ENCODE results near the gene ZBTB3.
"Not testable (repeated sequence)": the region's sequence is repeated elsewhere in the genome, so short reads cannot be mapped to it uniquely, and the experiment has no call there.

Gene ZBTB3

DNA sequence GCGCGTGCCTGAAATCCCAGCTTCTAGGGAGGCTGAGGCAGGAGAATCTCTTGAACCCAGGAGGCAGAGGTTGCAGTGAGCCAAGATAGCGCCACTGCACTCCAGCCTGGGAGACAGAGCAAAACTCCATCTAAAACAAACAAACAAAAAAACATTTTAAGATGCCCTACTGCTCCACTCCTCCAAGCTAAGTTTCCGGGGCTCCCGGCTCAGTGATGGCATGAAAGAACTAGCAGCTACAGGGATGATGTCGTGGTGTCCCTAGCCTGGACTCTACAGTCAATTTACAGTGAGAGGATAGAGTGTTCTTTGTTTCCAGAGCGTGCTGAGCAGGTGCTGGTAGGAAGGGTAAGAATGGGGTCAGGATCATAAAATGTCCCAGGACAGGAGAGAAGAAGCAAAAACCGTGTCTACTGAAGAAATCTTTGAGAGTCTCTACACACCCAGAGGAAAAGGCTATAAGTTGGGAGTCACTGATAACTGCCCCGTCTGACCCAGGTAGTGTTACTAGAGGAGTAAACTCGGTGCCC is 1.2 kb upstream of the ZBTB3 start:
- DNase-seq: no peak

DNA sequence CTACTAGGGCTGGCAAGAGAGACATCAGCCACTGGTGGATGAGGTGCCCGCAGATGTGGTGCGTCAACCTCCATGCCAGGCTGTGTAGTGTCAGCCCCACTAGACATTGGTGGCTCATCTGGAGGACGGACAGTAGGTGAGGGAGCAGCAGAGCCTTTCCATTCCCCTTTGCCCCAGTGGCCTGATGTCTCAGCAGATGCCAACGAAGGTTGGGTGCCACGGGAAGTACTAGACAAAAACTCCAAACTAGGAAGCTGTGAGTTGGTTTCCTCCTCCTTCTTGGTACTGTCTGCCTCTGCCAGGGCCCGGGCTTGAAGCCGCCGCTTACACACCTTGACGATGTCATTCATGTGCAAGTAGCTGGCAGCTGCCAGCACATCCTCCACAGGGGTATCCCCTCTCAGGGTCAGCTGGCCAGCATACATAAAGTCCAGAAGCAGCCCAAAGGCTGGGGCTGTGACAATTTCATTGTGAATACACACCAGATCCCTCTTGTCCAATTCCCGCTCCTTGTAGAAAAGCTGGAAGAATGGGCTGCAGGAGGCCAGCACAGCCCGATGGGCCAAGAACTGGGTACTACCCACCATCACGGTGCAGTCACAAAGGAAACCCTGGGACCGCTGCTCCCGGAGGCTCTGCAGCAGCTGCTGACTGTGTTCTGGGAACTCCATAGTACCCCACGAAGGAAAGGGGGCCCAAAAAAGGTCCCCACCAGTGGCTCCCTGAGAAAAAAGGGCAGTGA is 795 bp downstream of the ZBTB3 start:
- no peak for DNase-seq

DNA sequence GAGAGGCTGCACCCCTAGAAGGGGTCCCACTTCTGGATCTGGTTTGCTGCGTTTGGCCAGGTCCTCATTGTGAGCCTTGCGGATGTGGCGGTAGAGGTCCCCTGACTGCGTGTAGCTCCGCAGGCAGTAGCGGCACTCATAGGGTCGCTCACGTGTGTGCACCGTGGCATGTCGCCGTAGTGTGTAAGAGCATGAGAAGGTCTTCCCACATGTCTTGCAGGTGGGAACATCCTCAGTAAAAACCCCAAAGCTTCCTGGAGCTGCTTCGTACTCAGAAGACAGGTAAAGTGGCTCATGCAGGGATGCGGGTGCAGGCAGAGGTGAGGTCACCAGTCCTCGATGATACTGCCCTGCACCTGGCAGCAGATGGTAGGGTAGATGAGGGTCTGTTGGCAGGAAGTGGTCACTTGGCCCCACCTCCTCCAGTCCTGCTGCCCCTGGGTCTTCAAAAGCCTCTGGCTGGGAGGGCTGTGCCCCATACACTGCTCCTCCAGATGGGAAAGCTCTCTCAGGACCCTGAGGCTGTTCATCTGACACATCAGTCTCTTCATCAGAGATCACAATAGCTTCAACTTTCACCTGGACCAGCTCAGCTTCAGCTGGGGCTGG is 1.7 kb downstream of the ZBTB3 start:
- no peak for DNase-seq

DNA sequence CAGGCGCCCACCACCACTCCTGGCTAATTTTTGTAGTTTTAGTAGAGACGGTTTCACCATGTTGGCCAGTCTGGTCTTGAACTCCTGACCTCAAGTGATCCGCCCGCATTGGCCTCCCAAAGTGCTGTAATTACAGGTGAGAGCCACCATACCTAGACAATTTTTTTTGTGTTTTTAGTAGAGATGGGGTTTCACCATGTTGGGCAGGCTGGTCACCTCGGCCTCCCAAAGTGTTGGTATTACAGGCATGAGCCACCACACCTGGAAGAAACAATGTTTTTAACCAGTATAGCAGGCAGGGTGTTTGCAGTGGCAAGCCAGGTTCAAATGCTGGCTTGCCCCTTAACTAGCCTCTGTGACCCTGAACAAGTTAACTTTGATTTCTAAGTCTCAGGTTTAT is 4.0 kb downstream of the ZBTB3 start:
- DNase-seq: not testable (repeated sequence)

DNA sequence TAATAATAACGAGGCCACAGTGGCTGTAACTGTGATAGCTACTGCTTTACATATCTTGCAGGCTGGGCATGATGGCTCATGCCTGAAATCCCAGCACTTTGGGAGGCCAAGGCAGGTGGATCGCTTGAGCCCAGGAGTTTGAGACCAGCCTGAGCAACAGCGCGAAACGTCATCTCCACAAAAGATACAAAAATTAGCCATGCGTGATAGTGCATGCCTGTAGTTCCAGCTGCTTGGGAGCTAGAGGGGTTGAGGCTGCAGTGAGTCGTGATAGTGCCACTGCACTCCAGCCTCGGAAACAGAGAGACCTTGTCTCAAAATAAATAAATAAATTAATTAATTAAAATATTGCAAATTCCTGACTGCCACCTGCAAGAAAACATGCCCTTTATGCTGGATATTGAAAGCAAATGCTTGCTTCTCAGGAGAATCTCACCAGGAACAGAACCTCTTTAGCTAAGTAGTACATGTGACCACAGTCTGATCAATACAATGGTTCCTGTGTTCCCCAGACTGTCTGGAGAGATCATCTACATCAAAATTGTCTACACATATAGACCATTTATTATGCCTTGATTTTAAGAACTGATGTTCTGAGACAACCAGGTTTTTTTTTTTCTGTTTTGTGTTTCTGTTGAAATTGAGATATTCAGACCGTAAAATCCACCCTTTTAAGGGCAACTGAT is 6.3 kb downstream of the ZBTB3 start:
- no peak for DNase-seq

DNA sequence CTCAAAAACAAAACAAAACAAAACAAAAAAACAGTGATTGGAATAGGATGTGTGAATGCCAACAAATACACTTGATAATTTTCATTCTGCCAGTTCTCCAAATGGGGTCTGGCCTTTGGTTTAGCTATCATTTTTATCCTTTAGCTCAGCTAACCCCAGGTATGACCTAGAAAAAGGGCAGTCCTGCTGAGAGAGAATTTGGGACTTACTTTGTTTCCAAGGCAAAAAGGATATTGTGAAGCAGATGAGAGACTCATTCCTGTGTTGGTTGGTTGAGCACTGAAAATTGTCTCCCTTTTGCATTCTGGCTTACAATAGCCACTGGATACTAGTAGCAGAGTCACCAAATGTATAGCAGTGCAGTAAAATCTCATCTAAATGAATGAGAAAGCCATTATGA is 16.8 kb downstream of the ZBTB3 start:
- DNase-seq: no peak

DNA sequence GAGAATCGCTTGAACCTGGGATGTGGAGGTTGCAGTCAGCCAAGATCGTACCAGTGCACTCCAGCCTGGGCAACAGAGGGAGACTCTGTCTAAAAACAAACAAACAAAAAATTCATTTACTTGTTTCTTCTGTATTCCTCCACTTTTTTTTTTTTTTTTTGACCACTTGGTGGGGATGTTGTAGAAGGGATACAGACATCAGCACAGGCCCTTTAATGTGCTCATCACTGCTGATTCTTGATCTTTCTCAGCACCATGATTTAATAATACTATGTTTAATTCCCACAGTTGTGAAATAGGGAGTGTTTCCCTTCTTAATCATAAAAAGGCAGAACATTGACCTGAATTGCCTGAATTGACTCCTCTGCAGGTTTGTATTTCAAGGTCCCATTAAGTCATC is 21.1 kb downstream of the ZBTB3 start:
- DNase-seq: peak; percentile 38

DNA sequence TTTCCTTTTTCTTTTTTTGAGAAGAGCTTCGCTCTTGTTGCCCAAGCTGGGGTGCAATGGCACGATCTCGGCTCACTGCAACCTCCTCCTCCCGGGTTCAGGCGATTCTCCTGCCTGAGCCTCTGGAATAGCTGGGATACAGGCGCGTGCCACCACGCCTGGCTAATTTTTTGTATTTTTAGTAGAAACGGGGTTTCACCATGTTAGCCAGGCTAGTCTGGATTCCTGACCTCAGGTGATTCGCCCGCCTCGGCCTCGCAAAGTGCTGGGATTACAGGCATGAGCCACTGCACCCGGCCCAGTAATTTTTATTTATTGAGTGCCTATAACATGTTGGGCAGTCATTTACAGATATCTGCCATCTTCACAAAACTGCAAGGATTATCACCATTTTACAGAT is 23.9 kb downstream of the ZBTB3 start:
- DNase-seq: not testable (repeated sequence)

DNA sequence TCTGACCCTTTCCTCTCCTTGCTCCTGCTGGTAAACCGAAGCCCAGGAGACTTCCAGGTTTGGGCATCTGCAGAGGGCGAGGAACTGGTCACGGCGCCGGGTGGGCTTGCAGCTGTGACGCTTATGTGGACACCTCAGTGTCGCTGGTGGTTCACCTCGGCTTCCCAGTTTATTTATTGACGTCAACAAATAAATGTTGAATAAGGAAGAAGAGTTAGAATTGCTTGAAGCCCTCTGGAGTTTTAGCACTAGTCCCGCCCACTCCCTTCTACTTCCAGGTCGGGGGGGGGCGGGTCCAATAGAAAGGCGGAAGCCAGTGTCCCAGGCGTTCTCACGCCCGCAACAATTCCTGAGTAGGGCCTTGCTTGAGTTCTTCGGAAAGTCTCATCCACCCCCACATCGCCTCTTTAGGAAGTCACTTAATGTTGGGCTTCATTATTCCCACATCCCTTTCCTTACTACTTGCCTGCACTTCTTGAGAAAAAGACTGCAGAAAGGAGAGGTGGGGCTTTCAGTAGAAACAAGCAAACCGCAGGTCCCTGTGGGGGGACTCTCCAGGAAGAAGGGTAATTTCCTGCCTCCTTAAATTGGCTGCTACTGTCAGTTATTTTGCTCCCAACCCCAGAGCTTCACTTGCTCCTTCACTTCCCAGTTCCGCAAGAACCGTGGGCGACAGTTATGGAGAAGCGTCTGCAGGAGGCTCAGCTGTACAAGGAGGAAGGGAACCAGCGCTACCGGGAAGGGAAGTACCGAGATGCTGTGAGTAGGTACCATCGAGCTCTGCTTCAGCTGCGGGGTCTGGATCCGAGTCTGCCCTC is 25.6 kb downstream of the ZBTB3 start, which contains the start of gene TTC9C:
TSS of gene TTC9C (plus strand) at position 316 of the 818 bp plus-strand sequence. CDS start at position 679, 363 bp downstream.
- DNase-seq: peak; percentile 88

DNA sequence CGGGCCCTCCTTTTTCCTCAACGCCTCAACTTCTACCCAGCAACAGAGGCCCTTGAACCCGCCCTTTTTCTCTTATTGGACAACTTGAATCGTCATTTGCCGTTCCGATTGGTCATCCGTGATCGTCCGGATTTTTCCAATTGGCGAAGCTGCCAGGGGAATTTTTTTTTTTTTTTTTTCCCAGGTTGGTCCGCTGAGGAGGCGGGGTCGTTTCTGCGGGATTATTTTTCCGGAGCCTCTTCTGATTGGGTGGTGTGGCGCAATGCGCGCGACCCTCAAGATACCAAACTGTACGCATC is 26.1 kb downstream of the ZBTB3 start:
- peak; percentile 98 for DNase-seq

DNA sequence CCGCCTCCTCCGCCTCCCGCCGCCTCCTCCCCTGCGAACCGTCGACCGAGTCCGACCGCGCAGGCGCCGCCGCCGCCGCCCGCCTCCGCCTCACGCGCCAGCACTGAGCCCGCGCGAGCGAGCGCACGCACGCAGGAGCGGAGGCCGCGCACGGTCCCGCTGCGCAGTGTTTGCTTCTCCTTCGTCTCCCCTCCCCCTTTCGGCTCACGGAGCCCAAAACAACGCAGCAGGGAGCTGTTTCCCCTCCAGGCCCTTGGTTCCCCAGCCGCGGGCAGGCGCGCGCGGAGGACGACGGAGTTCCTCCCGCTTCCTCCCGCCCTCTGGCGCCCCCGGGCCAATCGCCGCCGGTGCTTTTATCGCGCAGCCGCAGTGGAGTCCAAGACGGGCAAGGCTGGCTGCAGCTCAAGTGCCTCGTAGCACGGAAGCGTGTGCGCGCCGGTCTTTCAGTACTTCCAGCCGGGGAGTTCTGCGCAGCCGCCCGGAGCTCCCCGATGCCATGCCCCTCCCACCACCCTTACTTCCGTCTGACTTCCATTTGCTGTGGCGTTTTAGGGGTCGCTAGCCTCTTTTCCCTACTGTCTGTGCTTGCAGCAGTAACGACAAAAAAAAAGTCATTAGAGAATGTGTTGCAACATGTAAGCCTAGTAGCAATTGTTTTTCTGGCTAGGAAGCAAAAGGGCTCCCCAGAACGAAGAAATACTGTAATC is 26.6 kb downstream of the ZBTB3 start, which contains the start of gene HNRNPUL2:
TSS of gene HNRNPUL2 (minus strand) at position 293 of the 707 bp plus-strand sequence. CDS start 301 bp downstream, outside the sequence.
- peak; percentile 100 for DNase-seq

DNA sequence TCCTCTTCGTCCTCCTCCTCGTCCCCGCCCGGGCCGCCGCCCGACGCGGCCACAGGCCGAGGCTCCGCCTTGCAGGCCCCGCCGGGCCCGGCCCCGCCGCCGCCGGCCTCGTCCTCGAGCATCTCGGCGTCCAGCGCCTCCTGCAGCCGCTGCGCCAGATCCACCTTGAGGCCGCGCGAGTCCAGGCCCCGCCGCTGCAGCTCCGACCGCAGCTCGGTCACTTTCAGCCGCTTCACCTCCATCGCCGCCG is 27.1 kb downstream of the ZBTB3 start:
- no peak for DNase-seq

DNA sequence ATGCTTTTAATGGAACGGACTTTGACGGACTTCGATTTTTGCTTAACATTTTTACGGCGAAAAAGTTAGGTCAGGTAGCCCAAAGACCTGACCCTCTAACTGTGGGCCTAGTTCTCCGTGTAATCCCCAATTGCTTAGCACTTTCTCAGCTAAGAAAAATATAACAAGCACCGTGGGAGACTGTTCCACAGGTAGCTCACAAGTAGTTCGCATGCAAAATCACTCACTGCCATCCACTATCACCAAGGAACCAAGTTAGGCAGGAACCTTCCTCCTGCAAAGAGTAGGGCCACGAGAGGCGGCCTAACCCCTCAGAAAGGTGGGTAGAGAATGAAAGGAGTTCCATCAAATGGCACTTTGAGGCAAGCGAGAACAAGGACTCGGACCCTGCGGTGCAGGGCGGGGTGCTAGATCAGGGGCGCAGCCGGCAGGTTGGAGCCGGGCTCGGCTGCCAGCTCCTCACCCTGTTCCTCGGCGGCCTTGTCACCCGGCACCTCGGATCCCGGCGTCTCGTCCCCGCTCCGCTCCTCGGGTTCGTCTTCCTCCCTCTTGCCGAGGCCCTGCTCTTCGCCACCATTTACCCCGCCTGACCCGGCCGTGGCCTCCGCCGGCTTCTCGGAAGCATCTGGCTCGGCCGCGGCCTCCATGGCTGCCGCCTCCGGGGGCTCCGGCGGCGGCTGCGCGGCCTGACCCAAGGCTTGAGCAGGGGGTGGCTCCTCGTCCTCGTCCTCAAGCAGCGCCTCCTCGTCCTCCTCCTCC is 27.6 kb downstream of the ZBTB3 start:
- DNase-seq: no peak

DNA sequence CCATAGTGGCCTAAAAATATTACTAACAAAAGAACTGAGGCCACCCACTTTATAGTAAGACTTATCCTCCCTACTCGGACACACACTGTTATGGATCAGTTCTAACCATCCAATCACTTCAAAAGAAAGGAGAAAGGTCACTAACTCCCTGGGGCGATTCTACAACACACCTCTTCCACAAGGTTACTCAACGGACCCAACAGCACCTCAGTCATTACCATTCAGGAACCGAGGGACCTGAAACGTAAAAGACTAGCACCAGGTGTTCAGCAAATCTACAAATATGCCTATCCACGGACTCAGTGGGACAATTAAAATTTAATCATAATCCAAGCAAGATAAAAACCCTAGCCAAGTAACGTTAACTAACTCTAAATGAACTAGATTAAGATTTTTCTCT is 28.3 kb downstream of the ZBTB3 start:
- no peak for DNase-seq

DNA sequence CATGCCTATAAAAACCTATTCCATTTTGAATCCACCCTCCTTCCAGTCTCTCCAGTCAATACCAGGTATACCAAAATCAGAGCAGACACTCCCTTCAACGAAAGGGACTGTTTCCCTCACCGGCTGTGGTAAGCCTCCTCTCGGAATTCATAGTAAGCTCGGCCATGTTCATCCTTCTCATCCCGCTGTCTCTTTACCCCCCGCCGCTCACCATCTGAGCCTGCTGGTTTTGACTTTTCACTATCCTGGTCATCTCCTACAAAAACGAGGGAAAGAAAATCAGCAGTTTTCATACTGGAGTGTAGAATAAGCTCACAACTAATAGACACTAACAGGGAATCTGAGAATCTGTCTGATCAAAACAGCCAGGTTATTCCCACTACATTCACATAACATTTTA is 29.8 kb downstream of the ZBTB3 start:
- DNase-seq: no peak

DNA sequence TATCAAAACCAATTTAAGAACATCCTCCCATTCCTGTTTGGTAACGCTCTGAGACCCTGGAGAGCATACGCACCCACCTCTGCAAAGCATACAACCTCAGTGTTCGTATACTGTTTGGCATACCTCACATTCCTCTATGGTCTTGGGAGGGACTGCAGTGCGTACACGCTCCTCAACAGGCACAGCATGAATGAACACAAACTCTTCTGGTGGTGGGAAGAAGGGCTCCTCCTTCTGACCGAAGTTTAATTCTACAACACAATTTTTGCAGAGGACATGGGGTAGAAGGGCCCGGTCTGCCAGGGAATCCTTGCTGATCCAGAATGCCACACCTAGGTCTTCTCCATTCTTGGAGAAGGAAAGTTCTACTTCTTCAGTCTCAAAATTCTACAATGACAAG is 32.0 kb downstream of the ZBTB3 start:
- peak; percentile 41 for DNase-seq

DNA sequence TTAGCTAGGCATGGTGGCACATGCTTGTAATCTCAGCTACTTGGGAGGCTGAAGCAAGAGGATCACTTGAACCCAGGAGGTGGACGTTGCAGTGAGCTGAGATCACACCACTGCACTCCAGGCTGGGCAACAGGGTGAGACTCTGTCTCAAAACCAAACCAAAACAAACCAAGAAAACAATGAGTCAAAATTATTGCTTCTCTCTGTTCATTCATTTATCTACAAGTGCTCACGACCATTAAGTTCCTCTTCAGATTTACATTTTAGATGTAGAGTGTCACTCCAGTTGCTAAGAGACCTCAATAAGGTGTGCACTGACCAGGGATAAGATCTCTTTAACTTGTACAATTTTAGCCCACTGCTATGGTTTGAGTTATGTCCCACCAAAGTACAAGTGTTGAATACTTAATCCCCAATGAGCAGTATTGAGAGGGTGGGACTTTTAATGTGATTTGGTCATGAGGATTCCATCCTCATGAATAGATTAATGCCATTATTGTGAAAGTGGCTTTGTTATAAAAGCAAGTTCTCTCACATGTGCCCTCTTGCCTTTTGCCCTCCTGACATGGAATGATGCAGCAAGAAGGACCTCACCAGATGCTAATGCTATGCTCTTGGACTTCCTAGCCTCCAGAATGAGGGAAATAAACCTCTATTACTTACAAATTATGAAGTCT is 34.5 kb downstream of the ZBTB3 start:
- no peak for DNase-seq

DNA sequence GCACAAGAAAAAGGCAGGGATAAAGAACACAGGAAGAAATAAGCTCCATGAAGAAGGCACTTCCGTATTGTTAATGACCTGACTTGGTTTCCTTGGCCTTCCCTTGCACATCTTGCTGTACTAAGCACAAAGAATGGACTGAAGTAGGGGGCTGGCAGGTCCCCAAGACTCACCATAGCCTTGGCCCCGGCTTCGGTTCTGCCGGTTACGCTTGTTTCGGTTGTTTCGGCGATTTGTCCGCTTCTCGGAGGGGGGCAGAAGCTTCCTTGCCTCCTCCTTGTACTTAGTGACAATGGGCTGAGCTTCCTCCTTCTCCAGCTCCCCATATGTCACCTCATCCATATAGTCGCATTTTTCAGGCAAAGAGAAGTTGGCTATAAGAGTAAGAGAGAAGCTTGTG is 37.1 kb downstream of the ZBTB3 start:
- DNase-seq: no peak

DNA sequence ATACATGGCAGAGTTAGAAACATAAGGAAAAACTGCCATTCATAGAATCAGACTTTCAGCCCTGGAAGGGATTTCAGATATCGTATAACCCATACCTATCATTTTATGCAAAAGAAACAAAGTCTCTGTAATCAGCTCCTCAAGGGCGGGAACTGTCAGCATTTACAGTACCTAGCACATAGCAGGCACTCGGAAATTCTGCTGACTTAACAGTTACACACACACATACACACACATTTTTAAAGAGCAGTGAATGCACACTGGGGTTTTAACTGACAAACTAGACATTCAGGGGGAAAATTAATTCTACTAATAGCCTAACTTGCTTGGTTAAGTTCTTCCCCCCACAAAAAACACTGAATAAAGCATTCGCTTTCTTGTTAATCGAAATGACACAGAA is 37.8 kb downstream of the ZBTB3 start:
- no peak for DNase-seq

DNA sequence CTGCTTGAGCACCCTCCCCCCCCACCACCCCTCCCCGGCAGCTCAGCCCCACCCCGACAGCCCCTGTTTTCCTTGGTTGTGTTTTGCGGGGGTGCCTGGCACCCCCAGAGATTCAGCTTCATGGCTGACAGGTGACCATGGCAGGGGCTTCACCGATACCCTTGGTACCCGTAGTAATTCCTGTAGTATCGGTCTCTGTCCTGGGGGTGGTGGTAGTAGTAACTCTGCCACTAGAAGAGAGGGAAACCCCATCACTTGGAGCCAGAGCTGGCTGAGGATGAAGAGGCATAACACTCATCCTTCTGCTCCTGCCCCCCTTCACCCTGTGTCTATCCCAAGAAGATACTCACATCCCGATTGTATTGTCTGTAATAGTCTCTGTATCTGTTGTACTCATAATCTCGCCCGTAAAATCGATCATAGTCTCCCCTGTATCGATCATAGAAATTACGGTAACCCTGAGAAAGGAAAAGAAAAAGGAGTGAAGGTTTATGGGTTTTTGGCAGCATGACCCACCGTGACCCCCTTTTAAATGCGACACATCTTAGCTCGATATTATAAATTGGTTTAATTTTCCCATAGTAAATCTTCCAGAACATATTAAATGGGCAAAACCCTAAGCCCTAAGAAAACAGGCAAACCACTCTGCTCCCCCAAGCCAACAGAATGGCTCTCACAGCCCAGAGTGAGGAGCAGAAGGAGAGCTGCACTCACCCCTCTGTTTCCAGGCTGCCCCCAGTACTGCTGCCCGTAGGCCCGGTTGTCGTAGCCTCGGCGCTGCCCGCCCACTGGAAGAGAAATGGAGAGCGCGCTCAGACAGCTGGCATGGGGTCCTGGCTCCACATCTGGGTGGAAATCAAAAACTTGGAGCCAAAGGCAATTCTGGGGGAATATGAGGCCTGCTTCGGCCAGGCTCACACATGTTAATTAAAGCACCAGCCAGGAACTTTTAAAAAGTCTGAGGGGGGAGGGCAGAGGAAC is 38.5 kb downstream of the ZBTB3 start:
- no peak for DNase-seq
